ENCODE data around the gene USP19. TPM values are rescaled to one million over a fixed set of nuclear protein-coding genes. Genes with fewer than 3 reads are reported as not detected.

The USP19 gene
- total and polyA plus RNA-seq, 10 of the 15 experiments (the other 5 are each of a cell fraction or from before 2014, with no cell fraction given): 0.24 to 64.2 (median 33.2) TPM

DNA sequence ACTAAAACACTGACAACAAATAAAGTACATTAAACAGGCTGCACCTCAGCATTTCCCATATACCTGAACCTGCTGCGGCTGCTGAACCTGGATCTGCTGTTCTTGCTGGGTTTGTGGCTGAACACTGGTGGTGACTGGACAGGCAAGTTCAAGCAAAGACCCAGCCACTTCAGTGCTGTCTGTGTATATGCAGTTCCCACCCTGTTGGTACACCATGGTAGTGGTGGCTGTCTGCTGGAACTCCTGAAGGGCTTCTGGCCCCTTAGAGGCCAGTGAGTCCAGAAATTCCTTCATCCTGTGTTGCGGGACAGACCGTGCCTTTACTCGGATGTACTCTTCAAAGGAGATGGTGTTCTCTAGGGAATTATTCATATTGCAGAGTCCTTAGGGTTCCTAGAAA is 44.0 kb downstream of the USP19 start:
- WGBS (ENCODE audit: insufficient coverage, insufficient replicate concordance, low lambda C conversion rate, missing lambda C conversion rate): 97% methylated on average over 4 of the region's 4 CpGs
- Histone ChIP-seq H4K20me1 (ENCODE audit: control insufficient read depth, insufficient read depth) (no peaks in the 10 kb centered on the region), H3K27me3 (replicated peaks in 1 of 2; ENCODE audit: control insufficient read depth in 2 of 2, insufficient read depth in 2 of 2, low read length in 1 of 2) (no peaks in the 10 kb centered on the region), H2AFZ (ENCODE audit: control insufficient read depth, low read depth, low read length) (no peak overlapping the region), H3K79me2 (ENCODE audit: control insufficient read depth, insufficient read depth, low read length) (peaks cover 14% of the 10 kb centered on the region), H3K9me3 (replicated peaks; ENCODE audit: control insufficient read depth, insufficient read depth, low read length) (no peaks in the 10 kb centered on the region), H3K4me1 (ENCODE audit: control insufficient read depth, insufficient read depth, low read length) (no peaks in the 10 kb centered on the region), H3K4me3 (no peak overlapping the region), H3K36me3 (ENCODE audit: control insufficient read depth in 2 of 2, insufficient read depth in 2 of 2, low read length in 1 of 2) (peaks cover 13 to 15% of the 10 kb centered on the region in 2 experiments), H3K4me2 (ENCODE audit: control insufficient read depth, insufficient read depth) (no peak overlapping the region), H3K27ac (ENCODE audit: control insufficient read depth, insufficient read depth) (no peak overlapping the region), H3K9ac (ENCODE audit: control insufficient read depth, insufficient read depth, low read length) (no peak overlapping the region)
- BruUV-seq (replicated peaks): TSS peak; percentile 37
- in situ Hi-C loops (cut with MboI): no loop called here
- ATAC-seq (no peak), FAIRE-seq (no peak), DNase-seq (ENCODE audit: low read depth, low spot score) (no peak)
- TF ChIP-seq, protein P1, sequence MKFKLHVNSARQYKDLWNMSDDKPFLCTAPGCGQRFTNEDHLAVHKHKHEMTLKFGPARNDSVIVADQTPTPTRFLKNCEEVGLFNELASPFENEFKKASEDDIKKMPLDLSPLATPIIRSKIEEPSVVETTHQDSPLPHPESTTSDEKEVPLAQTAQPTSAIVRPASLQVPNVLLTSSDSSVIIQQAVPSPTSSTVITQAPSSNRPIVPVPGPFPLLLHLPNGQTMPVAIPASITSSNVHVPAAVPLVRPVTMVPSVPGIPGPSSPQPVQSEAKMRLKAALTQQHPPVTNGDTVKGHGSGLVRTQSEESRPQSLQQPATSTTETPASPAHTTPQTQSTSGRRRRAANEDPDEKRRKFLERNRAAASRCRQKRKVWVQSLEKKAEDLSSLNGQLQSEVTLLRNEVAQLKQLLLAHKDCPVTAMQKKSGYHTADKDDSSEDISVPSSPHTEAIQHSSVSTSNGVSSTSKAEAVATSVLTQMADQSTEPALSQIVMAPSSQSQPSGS (IDR thresholded peaks at IDR 0.05; ENCODE audit: low read length): no peak
- no peak for TF ChIP-seq SUZ12 (IDR thresholded peaks at IDR 0.05; ENCODE audit: unreplicated experiment)
- TF ChIP-seq SREBF2 (IDR thresholded peaks at IDR 0.05; ENCODE audit: low read length): no peak
- TF ChIP-seq CHD1 (IDR thresholded peaks at IDR 0.05; ENCODE audit: low read depth, low read length): no peak
- TF ChIP-seq HDGF (IDR thresholded peaks at IDR 0.05): no peak
- TF ChIP-seq NRF1 (conservative IDR thresholded peaks at IDR 0.05; ENCODE audit: low read depth, low read length): no peak
- no peak for TF ChIP-seq RCOR1 (conservative IDR thresholded peaks at IDR 0.05; ENCODE audit: low read depth, low read length)
- no peak for TF ChIP-seq SMARCA5 (IDR thresholded peaks at IDR 0.05)
- no peak for TF ChIP-seq E2F4 (IDR thresholded peaks at IDR 0.05; ENCODE audit: low read depth, low read length)
- TF ChIP-seq POLR2AphosphoS2 (IDR thresholded peaks at IDR 0.05; ENCODE audit: low read depth, low read length): no peak
- TF ChIP-seq RBBP5 (conservative IDR thresholded peaks at IDR 0.05): no peak
- TF ChIP-seq PAX8 (IDR thresholded peaks at IDR 0.05): no peak
- no peak for TF ChIP-seq GABPA (IDR thresholded peaks at IDR 0.05; ENCODE audit: low read depth)
- TF ChIP-seq ZNF384 (IDR thresholded peaks at IDR 0.05; ENCODE audit: borderline replicate concordance, low read depth, low read length): no peak
- TF ChIP-seq ZNF24 (IDR thresholded peaks at IDR 0.05): no peak
- TF ChIP-seq TBL1XR1 (IDR thresholded peaks at IDR 0.05; ENCODE audit: low read depth, low read length): no peak
- intact Hi-C loops (cut with micrococcal nuclease; ENCODE audit: unreplicated experiment): no loop called here
- RAD21 ChIA-PET (ENCODE audit: unreplicated experiment): no interaction called here
- CTCF ChIA-PET: no interaction called here
- SMC1A ChIA-PET (ENCODE audit: uncharacterized antibody, unreplicated experiment): interaction anchor here (0.7 kb wide), 1 partner anchor 15 kb away, joined by 3 read pairs; no protein-coding TSS in a partner anchor
- POLR2A ChIA-PET: interaction anchor here (1.4 kb wide), 1 partner anchor 19 kb away, joined by 3 read pairs; no protein-coding TSS in a partner anchor
